B cell (primary cell): ENCODE results near the gene USP36. TPM values are rescaled to one million over a fixed set of nuclear protein-coding genes. Genes with fewer than 3 reads are reported as not detected.

Experiments
- ATAC-seq: fragments of 200-7000 bp; cut with Tn5 transposase; one replicate; pipeline ENCODE4 v1.10.0; 2021; ENCODE audit warnings: low read depth, mild to moderate bottlenecking, moderate number of reproducible peaks, moderate library complexity
- CTCF ChIA-PET: fragments of 350-600 bp; sonication (Branson Sonifier 250); formaldehyde crosslinking; loops from one replicate; lab custom pipeline; 2021; ENCODE audit warnings: antibody characterized with exemption, inconsistent platforms; lab: Charles Lee
- POLR2A ChIA-PET: fragments of 350-600 bp; sonication (Branson Sonifier 250); formaldehyde crosslinking; loops from one replicate; lab custom pipeline; 2021; ENCODE audit warnings: antibody characterized with exemption; lab: Charles Lee
- DNase-seq: peaks from one replicate; pipeline ENCODE4 v3.0.0; 2013
- H2AFZ ChIP-seq: 2 replicates; pipeline ENCODE4 v1.6.1; 2012; ENCODE audit warnings: mild to moderate bottlenecking, low read depth, low read length; ENCODE audit not compliant: insufficient read depth, poor library complexity, severe bottlenecking
- H3K27ac ChIP-seq, 2 donors: 1 replicate in 1 of 2; 2 replicates in 1 of 2; pipeline ENCODE4 v1.5.1; 2012 to 2013; ENCODE audit warnings: low read length in 2 of 2, mild to moderate bottlenecking in 2 of 2, moderate library complexity in 1 of 2
- H3K27me3 ChIP-seq, 4 experiments: fragments of 200-600 bp in 1 of 4; sonication (generic) in 1 of 4; replicated peaks in 1 of 4; 1 replicate in 2 of 4; 2 replicates in 2 of 4; pipeline versions ENCODE4 v1.6.1 to v1.7.0; 2013 to 2016; ENCODE audit warnings: low read length in 3 of 4, mild to moderate bottlenecking in 2 of 4, mixed read lengths in 1 of 4, moderate library complexity in 1 of 4; ENCODE audit not compliant: insufficient read depth in 4 of 4, control insufficient read depth in 3 of 4; ENCODE audit errors: control extremely low read depth in 1 of 4
- H3K36me3 ChIP-seq, 2 experiments: replicated peaks in 1 of 2; 1 replicate in 1 of 2; 2 replicates in 1 of 2; pipeline versions ENCODE4 v1.6.1 to v1.7.1; 2013; ENCODE audit warnings: low read length in 1 of 2; ENCODE audit not compliant: insufficient read depth in 2 of 2, control insufficient read depth in 1 of 2; ENCODE audit errors: control extremely low read depth in 1 of 2, extremely low read depth in 1 of 2
- H3K4me1 ChIP-seq, 2 donors: fragments of 200-600 bp in 1 of 2; sonication (generic) in 1 of 2; 1 replicate in 1 of 2; 2 replicates in 1 of 2; pipeline versions ENCODE4 v1.5.1 to v1.6.1; 2013 to 2017; ENCODE audit warnings: low read length in 2 of 2; ENCODE audit not compliant: control insufficient read depth in 2 of 2, insufficient read depth in 2 of 2
- H3K4me2 ChIP-seq: replicated peaks from 2 replicates; pipeline ENCODE3; 2012; ENCODE audit warnings: mild to moderate bottlenecking, low read depth, low read length; ENCODE audit not compliant: poor library complexity, severe bottlenecking
- H3K4me3 ChIP-seq, 5 experiments: fragments of 200-600 bp in 1 of 5; sonication (generic) in 1 of 5; 1 replicate in 3 of 5; 2 replicates in 2 of 5; pipeline versions ENCODE4 v1.5.1 to v1.7.0; 2011 to 2016; ENCODE audit warnings: low read length in 4 of 5, mild to moderate bottlenecking in 4 of 5, low read depth in 2 of 5, control low read depth in 1 of 5, moderate library complexity in 1 of 5; ENCODE audit not compliant: insufficient read depth in 1 of 5; ENCODE audit errors: control extremely low read depth in 1 of 5, extremely low read depth in 1 of 5
- H3K79me2 ChIP-seq: fragments of 200-600 bp; sonication (generic); one replicate; pipeline ENCODE4 v1.6.0; 2016; ENCODE audit warnings: low read length; ENCODE audit not compliant: control insufficient read depth, insufficient read depth
- H3K9ac ChIP-seq: fragments of 200-600 bp; sonication (generic); 2 replicates; pipeline ENCODE4 v1.6.1; 2017; ENCODE audit warnings: mild to moderate bottlenecking, low read length, moderate library complexity
- H3K9me3 ChIP-seq, 3 donors: one replicate each; pipeline versions ENCODE4 v1.6.1 to v1.7.1; 2013; ENCODE audit warnings: low read length in 2 of 3; ENCODE audit not compliant: control insufficient read depth in 2 of 3, insufficient read depth in 1 of 3; ENCODE audit errors: control extremely low read depth in 1 of 3
- H4K20me1 ChIP-seq: 2 replicates; pipeline ENCODE4 v1.6.0; 2012; ENCODE audit warnings: mild to moderate bottlenecking, low read length; ENCODE audit not compliant: insufficient read depth, control insufficient read depth, poor library complexity, severe bottlenecking
- H3K27ac Mint-ChIP-seq: one replicate; pipeline ENCODE4 v1.8.0; 2021; ENCODE audit warnings: mixed read lengths
- H3K27me3 Mint-ChIP-seq: one replicate; pipeline ENCODE4 v1.8.0; 2021; ENCODE audit warnings: mixed read lengths
- H3K4me1 Mint-ChIP-seq: one replicate; pipeline ENCODE4 v1.8.0; 2021; ENCODE audit warnings: mixed read lengths
- H3K4me3 Mint-ChIP-seq: one replicate; pipeline ENCODE4 v1.8.0; 2021; ENCODE audit warnings: mixed read lengths
- H3K9me3 Mint-ChIP-seq: one replicate; pipeline ENCODE4 v1.8.0; 2022; ENCODE audit warnings: mixed read lengths; ENCODE audit not compliant: insufficient read depth
- EZH2 ChIP-seq: IDR thresholded peaks from 2 replicates; pipeline ENCODE4 v1.6.1; 2012; ENCODE audit warnings: borderline replicate concordance, low read depth, mild to moderate bottlenecking, moderate library complexity, low read length; ENCODE audit not compliant: insufficient read depth, poor library complexity, severe bottlenecking
- WGBS: methylation state at CpG from one replicate; pipeline ENCODE4 v1.1.5; 2013; ENCODE audit warnings: missing lambda C conversion rate; ENCODE audit not compliant: insufficient coverage; 5-methylcytosine and 5-hydroxymethylcytosine counted together
- intact Hi-C: fragments of 100-400 bp; cut with micrococcal nuclease; formaldehyde crosslinking; loops from one replicate; pipeline ENCODE4 v1.10.0; 2022
- polyA plus RNA-seq: library from polyadenylated mRNA; depleted of rRNA; stranded (reverse); fragments of >200 nt; gene quantifications from 2 replicates; pipeline ENCODE4 v1.2.3, GENCODE V29; 2012
- total RNA-seq, 2 donors: library from RNA; stranded (reverse); fragments of 120-200 nt in 1 of 2; gene quantifications; 1 replicate in 1 of 2; 2 replicates in 1 of 2; pipeline versions ENCODE4 v1.2.3 to v1.2.4, GENCODE V29; 2013 to 2022
- TF ChIP-seq, protein P1 (sequence below): fragments of 200-600 bp; IDR thresholded peaks from one replicate; pipeline ENCODE4 v1.8.0; 2022; ENCODE audit warnings: antibody characterized with exemption, mild to moderate bottlenecking

Gene USP36
- total and polyA plus RNA-seq, 2 donors (not counting 1 experiment from before 2014, with no cell fraction given) = 52.2 to 137 TPM

DNA sequence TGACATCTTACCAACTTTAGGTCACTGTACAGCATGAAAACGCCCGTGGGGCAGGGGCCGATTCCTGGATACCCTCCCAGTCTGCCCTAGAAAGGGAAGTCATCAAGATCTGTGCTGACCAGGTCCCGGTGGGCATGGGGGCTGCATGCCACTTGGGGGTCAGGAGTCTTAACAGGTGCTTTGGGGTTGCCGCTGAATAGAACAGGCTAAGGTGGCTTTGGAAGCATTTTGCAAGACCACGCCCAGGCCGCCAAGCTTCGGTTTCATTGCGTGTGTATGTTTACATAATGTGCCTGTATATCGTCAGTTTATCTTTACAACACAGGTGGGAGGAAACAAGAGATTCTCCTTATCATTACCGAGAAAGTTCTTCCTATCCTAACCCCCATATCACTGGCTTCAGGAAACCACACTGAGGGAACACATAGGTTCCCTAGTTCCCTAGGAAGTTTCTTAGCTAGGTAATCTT, 13.3 kb upstream of the USP36 start:
- no peak overlapping the region for H3K9ac ChIP-seq
- H3K4me1 ChIP-seq = no peaks in the 10 kb centered on the region
- H3K4me3 Mint-ChIP-seq = no peak overlapping the region
- no peak for ATAC-seq
- H3K4me3 ChIP-seq = no peak overlapping the region
- no peaks in the 10 kb centered on the region for H3K9me3 ChIP-seq
- CTCF ChIA-PET = interaction anchor here (1.0 to 1.9 kb wide), 3 partner anchors 10 to 12 kb away, joined by 4 to 8 read pairs (median 5); no protein-coding TSS in a partner anchor
- WGBS = 87% methylated on average over 3 of the region's 11 CpGs
- H3K4me1 Mint-ChIP-seq = no peaks in the 10 kb centered on the region
- H4K20me1 ChIP-seq = no peaks in the 10 kb centered on the region
- peaks cover 0 to 3% of the 10 kb centered on the region in 2 experiments for H3K36me3 ChIP-seq
- no peak overlapping the region for H2AFZ ChIP-seq
- H3K27me3 Mint-ChIP-seq = no peaks in the 10 kb centered on the region
- intact Hi-C loops = no loop called here
- POLR2A ChIA-PET = no interaction called here
- no peak overlapping the region for H3K27ac Mint-ChIP-seq
- H3K4me2 ChIP-seq = no peak overlapping the region
- no peak for DNase-seq
- no peak overlapping the region for H3K27ac ChIP-seq
- no peaks in the 10 kb centered on the region for H3K27me3 ChIP-seq
- no peak for TF ChIP-seq EZH2
- TF ChIP-seq, protein P1, sequence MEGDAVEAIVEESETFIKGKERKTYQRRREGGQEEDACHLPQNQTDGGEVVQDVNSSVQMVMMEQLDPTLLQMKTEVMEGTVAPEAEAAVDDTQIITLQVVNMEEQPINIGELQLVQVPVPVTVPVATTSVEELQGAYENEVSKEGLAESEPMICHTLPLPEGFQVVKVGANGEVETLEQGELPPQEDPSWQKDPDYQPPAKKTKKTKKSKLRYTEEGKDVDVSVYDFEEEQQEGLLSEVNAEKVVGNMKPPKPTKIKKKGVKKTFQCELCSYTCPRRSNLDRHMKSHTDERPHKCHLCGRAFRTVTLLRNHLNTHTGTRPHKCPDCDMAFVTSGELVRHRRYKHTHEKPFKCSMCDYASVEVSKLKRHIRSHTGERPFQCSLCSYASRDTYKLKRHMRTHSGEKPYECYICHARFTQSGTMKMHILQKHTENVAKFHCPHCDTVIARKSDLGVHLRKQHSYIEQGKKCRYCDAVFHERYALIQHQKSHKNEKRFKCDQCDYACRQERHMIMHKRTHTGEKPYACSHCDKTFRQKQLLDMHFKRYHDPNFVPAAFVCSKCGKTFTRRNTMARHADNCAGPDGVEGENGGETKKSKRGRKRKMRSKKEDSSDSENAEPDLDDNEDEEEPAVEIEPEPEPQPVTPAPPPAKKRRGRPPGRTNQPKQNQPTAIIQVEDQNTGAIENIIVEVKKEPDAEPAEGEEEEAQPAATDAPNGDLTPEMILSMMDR = no peak
- H3K9me3 Mint-ChIP-seq = no peaks in the 10 kb centered on the region
- no peaks in the 10 kb centered on the region for H3K79me2 ChIP-seq

DNA sequence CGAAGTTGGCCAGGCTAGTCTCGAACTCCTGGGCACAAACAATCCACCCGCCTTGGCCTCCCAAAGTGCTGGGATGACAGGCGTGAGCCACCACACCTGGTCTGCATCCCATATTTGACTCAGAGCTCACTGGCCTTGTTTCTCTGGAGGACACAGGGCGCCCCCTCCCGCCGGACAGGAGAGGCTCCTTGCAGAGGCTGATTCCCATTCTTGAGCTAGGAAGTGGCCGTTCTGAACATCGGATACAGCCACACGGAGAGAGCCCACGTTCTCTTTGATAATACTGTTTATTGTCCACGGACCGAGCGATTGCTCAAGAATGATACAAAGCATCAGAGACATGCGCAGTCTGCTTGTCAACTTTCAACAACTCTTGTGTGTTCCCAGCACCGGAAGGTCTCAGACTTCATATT, 12.1 kb upstream of the USP36 start:
- no peak overlapping the region for H3K27ac ChIP-seq
- Mint-ChIP-seq H3K9me3 (no peaks in the 10 kb centered on the region), H3K4me3 (no peak overlapping the region), H3K4me1 (no peaks in the 10 kb centered on the region), H3K27ac (no peak overlapping the region), H3K27me3 (no peaks in the 10 kb centered on the region)
- no peak overlapping the region for H3K4me2 ChIP-seq
- no peaks in the 10 kb centered on the region for H4K20me1 ChIP-seq
- peaks cover 0 to 3% of the 10 kb centered on the region in 2 experiments for H3K36me3 ChIP-seq
- no peaks in the 10 kb centered on the region for H3K9me3 ChIP-seq
- CTCF ChIA-PET = interaction anchor here (0.7 to 1.9 kb wide), 4 partner anchors 9 to 492 kb away, joined by 3 to 8 read pairs (median 4); no protein-coding TSS in a partner anchor
- TF ChIP-seq EZH2 = no peak
- TF ChIP-seq, protein P1 = no peak
- POLR2A ChIA-PET = no interaction called here
- no peak overlapping the region for H3K4me3 ChIP-seq
- H3K4me1 ChIP-seq = no peaks in the 10 kb centered on the region
- H3K27me3 ChIP-seq = no peaks in the 10 kb centered on the region
- intact Hi-C loops = no loop called here
- no peak overlapping the region for H2AFZ ChIP-seq
- H3K9ac ChIP-seq = no peak overlapping the region
- H3K79me2 ChIP-seq = no peaks in the 10 kb centered on the region
- DNase-seq (no peak), ATAC-seq (no peak)
- WGBS = 94% methylated on average over 16 of the region's 16 CpGs
